AG10803 (cell line): ENCODE measurements around the gene BCL11A.

Source experiments
- DNase-seq: peaks from one replicate; pipeline ENCODE4 v3.0.0; 2010; ENCODE audit warnings: low read depth
- H3K4me3 ChIP-seq: 2 replicates; pipeline ENCODE4 v1.5.1; 2011; ENCODE audit warnings: mild to moderate bottlenecking, low read length, control low read depth
- CTCF ChIP-seq: conservative IDR thresholded peaks from 2 replicates; pipeline ENCODE4 v1.5.1; 2011; ENCODE audit warnings: mild to moderate bottlenecking, low read length, control low read depth, inconsistent platforms

The BCL11A gene

GRCh38 chr2:60526623-60527022 lies 26.8 kb downstream of the BCL11A start:
- no peak for TF ChIP-seq CTCF
- DNase-seq = no peak
- H3K4me3 ChIP-seq = no peak overlapping the region

- TF ChIP-seq CTCF = no peak
- DNase-seq = no peak
- no peak overlapping the region for H3K4me3 ChIP-seq
These were observed 27.6 kb downstream of the BCL11A start for GRCh38 chr2:60525899-60526298.

- DNase-seq = no peak
- no peak overlapping the region for H3K4me3 ChIP-seq
- no peak for TF ChIP-seq CTCF
These were observed 28.6 kb downstream of the BCL11A start for GRCh38 chr2:60524874-60525273.

- TF ChIP-seq CTCF = no peak
- H3K4me3 ChIP-seq = no peak overlapping the region
- DNase-seq = no peak
These were observed 29.5 kb downstream of the BCL11A start for GRCh38 chr2:60523963-60524362.

GRCh38 chr2:60522462-60522861 lies 31.0 kb downstream of the BCL11A start:
- DNase-seq = no peak
- H3K4me3 ChIP-seq = no peak overlapping the region
- TF ChIP-seq CTCF = no peak

- no peak for DNase-seq
- TF ChIP-seq CTCF = no peak
- no peak overlapping the region for H3K4me3 ChIP-seq
These were observed 31.8 kb downstream of the BCL11A start for GRCh38 chr2:60521626-60522025.

- no peak overlapping the region for H3K4me3 ChIP-seq
- no peak for TF ChIP-seq CTCF
- no peak for DNase-seq
These were observed 32.4 kb downstream of the BCL11A start for GRCh38 chr2:60520917-60521539.
